ENCODE data around the gene RBFOX2. TPM values are rescaled to one million over a fixed set of nuclear protein-coding genes. Genes with fewer than 3 reads are reported as not detected.
A peak's percentile ranks its signal among the peaks of the same experiment; 100 is the strongest.

RBFOX2 gene
- total and polyA plus RNA-seq, 2 of the 8 experiments (the other 6 are each of a cell fraction or from before 2014, with no cell fraction given) = 121 to 122 TPM

DNA sequence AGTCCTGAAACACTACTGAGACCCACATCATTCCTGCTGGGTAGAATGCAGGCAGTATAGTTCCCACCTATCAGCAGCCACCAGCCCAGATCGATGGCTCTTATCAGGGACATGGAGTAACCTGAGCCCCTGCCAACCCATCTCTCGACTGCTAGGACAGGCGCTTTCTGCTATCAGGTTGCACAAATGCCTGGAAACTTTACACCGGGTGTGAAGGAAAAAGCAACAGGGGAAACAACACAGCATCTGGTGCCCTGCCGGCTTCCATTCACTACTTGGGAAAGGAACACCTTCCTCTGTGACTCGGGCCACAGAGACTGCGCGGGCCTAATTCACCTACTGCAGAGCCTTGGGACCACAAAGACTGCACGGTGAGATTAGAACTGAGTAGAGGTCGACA, 18.5 kb downstream of the RBFOX2 start (continued):
- TF ChIP-seq, protein P1, sequence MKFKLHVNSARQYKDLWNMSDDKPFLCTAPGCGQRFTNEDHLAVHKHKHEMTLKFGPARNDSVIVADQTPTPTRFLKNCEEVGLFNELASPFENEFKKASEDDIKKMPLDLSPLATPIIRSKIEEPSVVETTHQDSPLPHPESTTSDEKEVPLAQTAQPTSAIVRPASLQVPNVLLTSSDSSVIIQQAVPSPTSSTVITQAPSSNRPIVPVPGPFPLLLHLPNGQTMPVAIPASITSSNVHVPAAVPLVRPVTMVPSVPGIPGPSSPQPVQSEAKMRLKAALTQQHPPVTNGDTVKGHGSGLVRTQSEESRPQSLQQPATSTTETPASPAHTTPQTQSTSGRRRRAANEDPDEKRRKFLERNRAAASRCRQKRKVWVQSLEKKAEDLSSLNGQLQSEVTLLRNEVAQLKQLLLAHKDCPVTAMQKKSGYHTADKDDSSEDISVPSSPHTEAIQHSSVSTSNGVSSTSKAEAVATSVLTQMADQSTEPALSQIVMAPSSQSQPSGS (IDR thresholded peaks at IDR 0.05; ENCODE audit: low read length) = no peak
- TF ChIP-seq TCF12 (IDR thresholded peaks at IDR 0.05; ENCODE audit: low read depth, low read length) (0 out of 2 replicates have a peak, but pooled peaks have one; percentile 6), ASH2L (IDR thresholded peaks at IDR 0.05; ENCODE audit: low read length) (peak; percentile 40)

All from H1 (cell line).